H9 (cell line): ENCODE measurements around the gene TRABD2B. TPM values are rescaled to one million over a fixed set of nuclear protein-coding genes. Genes with fewer than 3 reads are reported as not detected.

Experiments used
- DNase-seq: peaks from one replicate; pipeline ENCODE4 v3.0.0-alpha.2; 2017
- H2AFZ ChIP-seq: one replicate; pipeline ENCODE4 v1.6.1; 2013; ENCODE audit warnings: mild to moderate bottlenecking, low read length, control low read depth, moderate library complexity
- H2AK5ac ChIP-seq: 2 replicates; pipeline ENCODE4 v1.6.1; 2013; ENCODE audit warnings: low read length, control low read depth, mixed read lengths; ENCODE audit not compliant: insufficient read length
- H2BK120ac ChIP-seq: one replicate; pipeline ENCODE4 v1.6.1; 2013; ENCODE audit warnings: low read depth, mild to moderate bottlenecking, low read length, control low read depth, inconsistent platforms; ENCODE audit not compliant: poor library complexity, severe bottlenecking
- H2BK12ac ChIP-seq: 2 replicates; pipeline ENCODE4 v1.6.1; 2013; ENCODE audit warnings: low read length, control low read depth, mixed read lengths, low read depth; ENCODE audit not compliant: insufficient read length
- H2BK15ac ChIP-seq: 2 replicates; pipeline ENCODE4 v1.6.1; 2013; ENCODE audit warnings: low read depth, low read length, control low read depth
- H2BK20ac ChIP-seq: one replicate; pipeline ENCODE4 v1.6.1; 2013; ENCODE audit warnings: low read depth, mild to moderate bottlenecking, low read length, control low read depth, inconsistent platforms; ENCODE audit not compliant: poor library complexity, severe bottlenecking
- H2BK5ac ChIP-seq: 2 replicates; pipeline ENCODE4 v1.6.1; 2013; ENCODE audit warnings: low read length, control low read depth, mixed read lengths; ENCODE audit not compliant: insufficient read length
- H3K14ac ChIP-seq: 2 replicates; pipeline ENCODE4 v1.6.1; 2013; ENCODE audit warnings: low read length, control low read depth; ENCODE audit not compliant: insufficient read depth
- H3K18ac ChIP-seq: 2 replicates; pipeline ENCODE4 v1.6.1; 2013; ENCODE audit warnings: low read depth, mild to moderate bottlenecking, mixed read lengths, low read length, control low read depth; ENCODE audit not compliant: insufficient read length
- H3K23ac ChIP-seq: 2 replicates; pipeline ENCODE4 v1.6.1; 2013; ENCODE audit warnings: low read length, control low read depth, mixed read lengths, low read depth; ENCODE audit not compliant: insufficient read length
- H3K23me2 ChIP-seq: 2 replicates; pipeline ENCODE4 v1.6.1; 2013; ENCODE audit warnings: low read depth, mild to moderate bottlenecking, mixed read lengths, low read length, control low read depth; ENCODE audit not compliant: insufficient read length, poor library complexity, severe bottlenecking
- H3K27ac ChIP-seq: 2 replicates; pipeline ENCODE4 v1.5.1; 2013; ENCODE audit warnings: low read length, control low read depth, mixed read lengths, low read depth; ENCODE audit not compliant: insufficient read length
- H3K27me3 ChIP-seq: 2 replicates; pipeline ENCODE4 v1.6.1; 2013; ENCODE audit warnings: low read length, control low read depth, inconsistent platforms; ENCODE audit not compliant: insufficient read depth
- H3K4ac ChIP-seq: 2 replicates; pipeline ENCODE4 v1.6.1; 2013; ENCODE audit warnings: low read depth, mild to moderate bottlenecking, control low read depth, inconsistent platforms, low read length, moderate library complexity
- H3K4me1 ChIP-seq: 2 replicates; pipeline ENCODE4 v1.6.1; 2013; ENCODE audit warnings: low read length, control low read depth, inconsistent platforms; ENCODE audit not compliant: insufficient read depth
- H3K4me2 ChIP-seq: 2 replicates; pipeline ENCODE4 v1.6.1; 2013; ENCODE audit warnings: low read length, control low read depth, mixed read lengths; ENCODE audit not compliant: insufficient read length, insufficient read depth
- H3K56ac ChIP-seq: 2 replicates; pipeline ENCODE4 v1.6.1; 2013; ENCODE audit warnings: low read depth, mild to moderate bottlenecking, mixed read lengths, low read length, control low read depth; ENCODE audit not compliant: insufficient read length
- H3K79me1 ChIP-seq: 2 replicates; pipeline ENCODE4 v1.6.1; 2013; ENCODE audit warnings: low read depth, mild to moderate bottlenecking, moderate library complexity, low read length, control low read depth, inconsistent platforms; ENCODE audit not compliant: insufficient read depth, poor library complexity, severe bottlenecking
- H3K79me2 ChIP-seq: 2 replicates; pipeline ENCODE4 v1.6.1; 2013; ENCODE audit warnings: low read length, control low read depth, inconsistent platforms; ENCODE audit not compliant: insufficient read depth
- H3K9ac ChIP-seq: 2 replicates; pipeline ENCODE4 v1.6.1; 2013; ENCODE audit warnings: low read length, control low read depth, mixed read lengths; ENCODE audit not compliant: insufficient read length; ENCODE audit errors: extremely low read depth
- H3K9me3 ChIP-seq: one replicate; pipeline ENCODE4 v1.6.1; 2013; ENCODE audit warnings: low read depth, low read length, inconsistent platforms; ENCODE audit not compliant: control insufficient read depth
- H3T11ph ChIP-seq: one replicate; pipeline ENCODE4 v1.6.1; 2013; ENCODE audit warnings: mild to moderate bottlenecking, low read length, control low read depth, inconsistent platforms
- H4K20me1 ChIP-seq: one replicate; pipeline ENCODE4 v1.6.1; 2013; ENCODE audit not compliant: control insufficient read depth, insufficient read length, insufficient read depth
- H4K5ac ChIP-seq: 2 replicates; pipeline ENCODE4 v1.6.1; 2013; ENCODE audit warnings: low read depth, mild to moderate bottlenecking, mixed read lengths, low read length, control low read depth; ENCODE audit not compliant: insufficient read length
- H4K8ac ChIP-seq: replicated peaks from 2 replicates; pipeline ENCODE4 v1.6.1; 2013; ENCODE audit warnings: low read length, control low read depth, mixed read lengths, low read depth; ENCODE audit not compliant: insufficient read length
- H4K91ac ChIP-seq: 2 replicates; pipeline ENCODE4 v1.6.1; 2013; ENCODE audit warnings: low read depth, mild to moderate bottlenecking, moderate library complexity, mixed read lengths, low read length, control low read depth; ENCODE audit not compliant: insufficient read length
- H3K27ac Mint-ChIP-seq, 3 experiments: 2 replicates in 2 of 3; 3 replicates in 1 of 3; pipeline ENCODE4 v1.8.0; 2020 to 2021; ENCODE audit warnings: mixed read lengths in 3 of 3, mild to moderate bottlenecking in 1 of 3, moderate library complexity in 1 of 3
- H3K27me3 Mint-ChIP-seq: 2 replicates; pipeline ENCODE4 v1.8.0; 2021; ENCODE audit warnings: low read depth, mild to moderate bottlenecking, moderate library complexity, mixed read lengths
- H3K36me3 Mint-ChIP-seq, 3 experiments: 2 replicates in 2 of 3; 3 replicates in 1 of 3; pipeline ENCODE4 v1.8.0; 2020 to 2021; ENCODE audit warnings: low read depth in 3 of 3, mixed read lengths in 3 of 3; ENCODE audit not compliant: insufficient read depth in 1 of 3
- H3K4me1 Mint-ChIP-seq, 2 experiments: 2 replicates each; pipeline ENCODE4 v1.8.0; 2020; ENCODE audit warnings: mixed read lengths in 2 of 2
- H3K4me3 Mint-ChIP-seq, 2 experiments: 2 replicates in 1 of 2; 3 replicates in 1 of 2; pipeline ENCODE4 v1.8.0; 2020 to 2021; ENCODE audit warnings: mild to moderate bottlenecking in 2 of 2, mixed read lengths in 2 of 2, moderate library complexity in 1 of 2
- H3K9me3 Mint-ChIP-seq, 2 experiments: 2 replicates in 1 of 2; 3 replicates in 1 of 2; pipeline ENCODE4 v1.8.0; 2020; ENCODE audit warnings: mild to moderate bottlenecking in 2 of 2, mixed read lengths in 2 of 2, moderate library complexity in 1 of 2
- CTCF ChIP-seq: fragments of 200-600 bp; sonication (generic); conservative IDR thresholded peaks from 3 replicates; pipeline ENCODE4 v1.8.0; 2021; ENCODE audit warnings: antibody characterized with exemption, mild to moderate bottlenecking
- WGBS: extraction: QIAGEN DNeasy Blood & Tissue Kit; methylation state at CpG from one replicate; pipeline ENCODE4 v1.1.7; 2013; ENCODE audit warnings: missing lambda C conversion rate, low lambda C conversion rate, mixed read lengths; ENCODE audit not compliant: insufficient read length; ENCODE audit errors: extremely low coverage; 5-methylcytosine and 5-hydroxymethylcytosine counted together
- total RNA-seq: library from RNA; stranded (reverse); gene quantifications from 2 replicates; pipeline ENCODE4 v1.2.1, GENCODE V29; 2021

Gene TRABD2B
- total RNA-seq, 1 experiment from 2014 or later: 2.3 TPM

- Histone ChIP-seq H3K4me2 (no peak overlapping the region), H3K27ac (no peak overlapping the region), H4K91ac (no peak overlapping the region), H3K14ac (no peak overlapping the region), H3T11ph (no peak overlapping the region), H2BK20ac (no peak overlapping the region), H4K5ac (no peak overlapping the region), H3K9me3 (no peaks in the 10 kb centered on the region), H3K23me2 (no peaks in the 10 kb centered on the region), H2BK12ac (no peak overlapping the region), H2AK5ac (no peak overlapping the region), H2BK15ac (no peak overlapping the region), H2BK120ac (no peak overlapping the region), H2AFZ (no peak overlapping the region), H3K18ac (no peak overlapping the region), H3K79me1 (no peaks in the 10 kb centered on the region), H4K20me1 (no peaks in the 10 kb centered on the region), H3K56ac (no peak overlapping the region), H4K8ac (no peak overlapping the region), H3K27me3 (no peaks in the 10 kb centered on the region), H3K9ac (no peak overlapping the region), H3K23ac (no peak overlapping the region), H2BK5ac (no peak overlapping the region), H3K4ac (no peak overlapping the region), H3K79me2 (no peaks in the 10 kb centered on the region), H3K4me1 (no peaks in the 10 kb centered on the region)
- H3K36me3 Mint-ChIP-seq: no peaks in the 10 kb centered on the region; a peak in 1 of 7 replicates
- H3K9me3 Mint-ChIP-seq: no peaks in the 10 kb centered on the region
- no peak overlapping the region for H3K4me3 Mint-ChIP-seq
- H3K27ac Mint-ChIP-seq: no peak overlapping the region
- DNase-seq: no peak
- TF ChIP-seq CTCF: no peak
- WGBS: no CpG with 5 or more reads among the region's 9 CpGs
- H3K27me3 Mint-ChIP-seq: peaks cover 12% of the 10 kb centered on the region
- peaks cover 2 to 5% of the 10 kb centered on the region in 2 experiments; a peak in 2 of 4 replicates for H3K4me1 Mint-ChIP-seq
Measured at GRCh38 chr1:47764461-47765046, 232.6 kb downstream of the TRABD2B start.
